Measurements from ENCODE around the gene NFATC4.

The NFATC4 gene

GRCh38 chr14:24360281-24360680 is 7.7 kb upstream of the NFATC4 start:
- Histone ChIP-seq H3K9me3 (ENCODE audit: insufficient read depth, low read length, severe bottlenecking) (no peaks in the 10 kb centered on the region), H2AFZ (ENCODE audit: low read depth, low read length) (no peak overlapping the region), H3K79me2 (ENCODE audit: insufficient read depth, low read length) (no peaks in the 10 kb centered on the region), H4K20me1 (ENCODE audit: insufficient read depth, low read length) (no peaks in the 10 kb centered on the region), H3K27ac (ENCODE audit: low read length) (no peak overlapping the region), H3K4me3 (ENCODE audit: low read depth in 1 of 2, low read length in 2 of 2) (no peak overlapping the region), H3K27me3 (ENCODE audit: insufficient read depth, low read length, poor library complexity) (peaks cover 21% of the 10 kb centered on the region), H3K4me2 (ENCODE audit: insufficient read depth, low read length) (no peak overlapping the region), H3K9ac (ENCODE audit: low read depth, low read length) (no peak overlapping the region), H3K4me1 (ENCODE audit: insufficient read depth, low read length) (no peaks in the 10 kb centered on the region), H3K36me3 (ENCODE audit: insufficient read depth, low read length) (no peaks in the 10 kb centered on the region)
- ATAC-seq (ENCODE audit: insufficient read depth, low read depth) = no peak
- TF ChIP-seq EZH2 (IDR thresholded peaks at IDR 0.05; ENCODE audit: borderline replicate concordance, low read depth, low read length, severe bottlenecking) = no peak
- TF ChIP-seq, protein P1, sequence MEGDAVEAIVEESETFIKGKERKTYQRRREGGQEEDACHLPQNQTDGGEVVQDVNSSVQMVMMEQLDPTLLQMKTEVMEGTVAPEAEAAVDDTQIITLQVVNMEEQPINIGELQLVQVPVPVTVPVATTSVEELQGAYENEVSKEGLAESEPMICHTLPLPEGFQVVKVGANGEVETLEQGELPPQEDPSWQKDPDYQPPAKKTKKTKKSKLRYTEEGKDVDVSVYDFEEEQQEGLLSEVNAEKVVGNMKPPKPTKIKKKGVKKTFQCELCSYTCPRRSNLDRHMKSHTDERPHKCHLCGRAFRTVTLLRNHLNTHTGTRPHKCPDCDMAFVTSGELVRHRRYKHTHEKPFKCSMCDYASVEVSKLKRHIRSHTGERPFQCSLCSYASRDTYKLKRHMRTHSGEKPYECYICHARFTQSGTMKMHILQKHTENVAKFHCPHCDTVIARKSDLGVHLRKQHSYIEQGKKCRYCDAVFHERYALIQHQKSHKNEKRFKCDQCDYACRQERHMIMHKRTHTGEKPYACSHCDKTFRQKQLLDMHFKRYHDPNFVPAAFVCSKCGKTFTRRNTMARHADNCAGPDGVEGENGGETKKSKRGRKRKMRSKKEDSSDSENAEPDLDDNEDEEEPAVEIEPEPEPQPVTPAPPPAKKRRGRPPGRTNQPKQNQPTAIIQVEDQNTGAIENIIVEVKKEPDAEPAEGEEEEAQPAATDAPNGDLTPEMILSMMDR (IDR thresholded peaks at IDR 0.05; ENCODE audit: borderline replicate concordance, extremely low read depth, low read length, poor library complexity, severe bottlenecking) = no peak
- DNase-seq = no peak

GRCh38 chr14:24361326-24361725 is 6.7 kb upstream of the NFATC4 start:
- H3K27ac ChIP-seq (ENCODE audit: low read length) = no peak overlapping the region
- no peak overlapping the region for H3K9ac ChIP-seq (ENCODE audit: low read depth, low read length)
- no peaks in the 10 kb centered on the region for H3K79me2 ChIP-seq (ENCODE audit: insufficient read depth, low read length)
- no peaks in the 10 kb centered on the region for H3K4me1 ChIP-seq (ENCODE audit: insufficient read depth, low read length)
- H3K4me3 ChIP-seq (ENCODE audit: low read depth in 1 of 2, low read length in 2 of 2) = no peak overlapping the region
- H4K20me1 ChIP-seq (ENCODE audit: insufficient read depth, low read length) = no peaks in the 10 kb centered on the region
- no peak for ATAC-seq (ENCODE audit: insufficient read depth, low read depth)
- H3K36me3 ChIP-seq (ENCODE audit: insufficient read depth, low read length) = no peaks in the 10 kb centered on the region
- no peak for DNase-seq
- no peak overlapping the region for H3K4me2 ChIP-seq (ENCODE audit: insufficient read depth, low read length)
- H2AFZ ChIP-seq (ENCODE audit: low read depth, low read length) = no peak overlapping the region
- no peaks in the 10 kb centered on the region for H3K9me3 ChIP-seq (ENCODE audit: insufficient read depth, low read length, severe bottlenecking)
- peaks cover 31% of the 10 kb centered on the region for H3K27me3 ChIP-seq (ENCODE audit: insufficient read depth, low read length, poor library complexity)
- no peak for TF ChIP-seq EZH2 (IDR thresholded peaks at IDR 0.05; ENCODE audit: borderline replicate concordance, low read depth, low read length, severe bottlenecking)
- TF ChIP-seq, protein P1 (IDR thresholded peaks at IDR 0.05; ENCODE audit: borderline replicate concordance, extremely low read depth, low read length, poor library complexity, severe bottlenecking) = no peak

- TF ChIP-seq EZH2 (IDR thresholded peaks at IDR 0.05; ENCODE audit: borderline replicate concordance, low read depth, low read length, severe bottlenecking) = no peak
- TF ChIP-seq, protein P1 (IDR thresholded peaks at IDR 0.05; ENCODE audit: borderline replicate concordance, extremely low read depth, low read length, poor library complexity, severe bottlenecking) = no peak
- H3K27ac ChIP-seq (ENCODE audit: low read length) = no peak overlapping the region
- H3K36me3 ChIP-seq (ENCODE audit: insufficient read depth, low read length) = no peaks in the 10 kb centered on the region
- H2AFZ ChIP-seq (ENCODE audit: low read depth, low read length) = no peak overlapping the region
- no peak for DNase-seq
- no peak for ATAC-seq (ENCODE audit: insufficient read depth, low read depth)
- H3K27me3 ChIP-seq (ENCODE audit: insufficient read depth, low read length, poor library complexity) = peaks cover 42% of the 10 kb centered on the region
- H4K20me1 ChIP-seq (ENCODE audit: insufficient read depth, low read length) = no peaks in the 10 kb centered on the region
- H3K9ac ChIP-seq (ENCODE audit: low read depth, low read length) = no peak overlapping the region
- H3K79me2 ChIP-seq (ENCODE audit: insufficient read depth, low read length) = no peaks in the 10 kb centered on the region
- H3K4me1 ChIP-seq (ENCODE audit: insufficient read depth, low read length) = no peaks in the 10 kb centered on the region
- no peaks in the 10 kb centered on the region for H3K9me3 ChIP-seq (ENCODE audit: insufficient read depth, low read length, severe bottlenecking)
- no peak overlapping the region for H3K4me2 ChIP-seq (ENCODE audit: insufficient read depth, low read length)
- no peak overlapping the region for H3K4me3 ChIP-seq (ENCODE audit: low read depth in 1 of 2, low read length in 2 of 2)
These were observed 5.6 kb upstream of the NFATC4 start for GRCh38 chr14:24362241-24362960.

Measured in DND-41 (cell line).